ENCODE measurements around the gene CTDP1. TPM values are rescaled to one million over a fixed set of nuclear protein-coding genes. Genes with fewer than 3 reads are reported as not detected.

CTDP1 gene
- total RNA-seq, 2 experiments from 2014 or later, result 69.0 to 79.6 TPM

DNA sequence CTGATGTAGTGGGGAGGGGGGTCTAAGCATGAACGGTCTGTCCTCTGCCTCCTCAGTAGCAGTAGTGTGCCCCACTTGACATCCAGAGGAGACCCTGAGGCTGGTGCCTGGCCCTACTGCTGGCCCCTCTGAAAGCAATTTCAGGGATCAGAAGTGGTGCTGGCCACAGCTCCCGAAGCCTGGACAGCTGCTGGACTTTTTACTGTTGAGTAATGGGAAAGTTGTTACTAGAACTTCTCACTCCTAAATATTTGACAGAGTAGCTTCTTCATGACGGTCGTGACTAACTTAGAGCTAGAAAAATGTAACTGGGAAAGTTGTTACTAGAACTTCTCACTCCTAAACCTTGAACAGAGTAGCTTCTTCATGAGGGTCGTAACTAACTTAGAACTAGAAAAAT, 23.3 kb downstream of the CTDP1 start:
- Mint-ChIP-seq H3K36me3 (ENCODE audit: low read depth) (peaks cover 91% of the 10 kb centered on the region), H3K9me3 (no peaks in the 10 kb centered on the region), H3K27me3 (no peaks in the 10 kb centered on the region), H3K4me1 (ENCODE audit: low read depth) (no peaks in the 10 kb centered on the region), H3K27ac (no peak overlapping the region), H3K4me3 (no peak overlapping the region)
- Histone ChIP-seq H3K36me3 (ENCODE audit: insufficient read depth, low read length) (peaks cover 88% of the 10 kb centered on the region), H3K9me3 (ENCODE audit: control insufficient read depth in 1 of 2, insufficient read depth in 1 of 2, low read length in 2 of 2) (no peaks in the 10 kb centered on the region), H3K27ac (ENCODE audit: low read depth in 1 of 2, low read length in 2 of 2) (no peak overlapping the region), H3K27me3 (ENCODE audit: control insufficient read depth in 1 of 2, insufficient read depth in 2 of 2, low read length in 2 of 2) (no peaks in the 10 kb centered on the region), H3K4me3 (ENCODE audit: low read length) (no peak overlapping the region), H3K4me1 (ENCODE audit: insufficient read depth, low read length) (no peaks in the 10 kb centered on the region)
- TF ChIP-seq, protein P1, sequence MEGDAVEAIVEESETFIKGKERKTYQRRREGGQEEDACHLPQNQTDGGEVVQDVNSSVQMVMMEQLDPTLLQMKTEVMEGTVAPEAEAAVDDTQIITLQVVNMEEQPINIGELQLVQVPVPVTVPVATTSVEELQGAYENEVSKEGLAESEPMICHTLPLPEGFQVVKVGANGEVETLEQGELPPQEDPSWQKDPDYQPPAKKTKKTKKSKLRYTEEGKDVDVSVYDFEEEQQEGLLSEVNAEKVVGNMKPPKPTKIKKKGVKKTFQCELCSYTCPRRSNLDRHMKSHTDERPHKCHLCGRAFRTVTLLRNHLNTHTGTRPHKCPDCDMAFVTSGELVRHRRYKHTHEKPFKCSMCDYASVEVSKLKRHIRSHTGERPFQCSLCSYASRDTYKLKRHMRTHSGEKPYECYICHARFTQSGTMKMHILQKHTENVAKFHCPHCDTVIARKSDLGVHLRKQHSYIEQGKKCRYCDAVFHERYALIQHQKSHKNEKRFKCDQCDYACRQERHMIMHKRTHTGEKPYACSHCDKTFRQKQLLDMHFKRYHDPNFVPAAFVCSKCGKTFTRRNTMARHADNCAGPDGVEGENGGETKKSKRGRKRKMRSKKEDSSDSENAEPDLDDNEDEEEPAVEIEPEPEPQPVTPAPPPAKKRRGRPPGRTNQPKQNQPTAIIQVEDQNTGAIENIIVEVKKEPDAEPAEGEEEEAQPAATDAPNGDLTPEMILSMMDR (IDR thresholded peaks at IDR 0.05), result no peak
- CTCF ChIA-PET, result no interaction called here
- intact Hi-C loops (cut with DNase I, micrococcal nuclease), result no loop called here
- POLR2A ChIA-PET, result interaction anchor here (1.3 kb wide), 1 partner anchor 24 kb away, joined by 4 read pairs; no protein-coding TSS in a partner anchor
- DNase-seq (no peak), ATAC-seq (ENCODE audit: poor library complexity) (no peak)

DNA sequence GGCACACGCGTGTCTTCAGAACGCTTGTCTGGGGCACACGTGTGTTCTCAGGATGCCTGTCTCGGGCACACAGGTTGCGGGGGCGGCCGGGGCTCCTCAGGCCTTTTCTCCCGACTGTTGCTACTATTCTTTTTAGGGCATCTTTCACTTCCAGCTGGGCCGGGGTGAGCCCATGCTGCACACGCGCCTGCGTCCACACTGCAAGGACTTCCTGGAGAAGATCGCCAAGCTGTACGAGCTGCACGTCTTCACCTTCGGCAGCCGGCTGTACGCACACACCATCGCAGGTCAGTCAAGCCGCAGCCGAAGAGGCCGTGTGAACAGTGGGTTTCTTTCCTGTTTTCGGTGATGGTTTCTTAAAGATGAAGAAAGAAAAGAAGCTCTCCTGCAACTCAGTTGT, 25.0 kb downstream of the CTDP1 start:
- no peaks in the 10 kb centered on the region for H3K27me3 ChIP-seq (ENCODE audit: control insufficient read depth in 1 of 2, insufficient read depth in 2 of 2, low read length in 2 of 2)
- Mint-ChIP-seq H3K9me3 (no peaks in the 10 kb centered on the region), H3K4me1 (ENCODE audit: low read depth) (no peaks in the 10 kb centered on the region), H3K36me3 (ENCODE audit: low read depth) (peaks cover 89% of the 10 kb centered on the region), H3K27ac (no peak overlapping the region), H3K4me3 (no peak overlapping the region), H3K27me3 (no peaks in the 10 kb centered on the region)
- TF ChIP-seq, protein P1 (IDR thresholded peaks at IDR 0.05), result no peak
- no peak for ATAC-seq (ENCODE audit: poor library complexity)
- POLR2A ChIA-PET, result no interaction called here
- no peak overlapping the region for H3K27ac ChIP-seq (ENCODE audit: low read depth in 1 of 2, low read length in 2 of 2)
- H3K4me3 ChIP-seq (ENCODE audit: low read length), result no peak overlapping the region
- no peaks in the 10 kb centered on the region for H3K4me1 ChIP-seq (ENCODE audit: insufficient read depth, low read length)
- H3K9me3 ChIP-seq (ENCODE audit: control insufficient read depth in 1 of 2, insufficient read depth in 1 of 2, low read length in 2 of 2), result no peaks in the 10 kb centered on the region
- intact Hi-C loops (cut with DNase I, micrococcal nuclease), result no loop called here
- peaks cover 86% of the 10 kb centered on the region for H3K36me3 ChIP-seq (ENCODE audit: insufficient read depth, low read length)
- CTCF ChIA-PET, result no interaction called here
- no peak for DNase-seq

DNA sequence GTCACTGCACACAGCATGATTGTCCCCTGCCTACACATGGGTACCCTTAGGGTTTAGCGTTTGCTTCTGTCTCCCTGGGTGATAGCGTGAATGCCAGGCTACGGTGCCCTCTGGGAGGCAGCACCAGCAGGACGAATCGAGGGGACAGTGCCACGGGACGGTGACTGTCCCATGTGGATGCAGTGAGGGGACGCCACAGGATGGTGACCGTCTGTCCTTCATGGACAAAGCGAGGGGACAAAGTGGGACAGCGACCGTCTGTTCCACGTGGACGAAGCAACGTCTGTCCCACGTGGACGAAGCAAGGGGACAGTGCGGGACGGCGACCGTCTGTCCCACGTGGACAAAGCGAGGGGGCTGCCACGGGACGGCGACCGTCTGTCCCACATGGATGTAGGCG, 25.7 kb downstream of the CTDP1 start:
- H3K4me3 ChIP-seq (ENCODE audit: low read length), result no peak overlapping the region
- H3K4me1 ChIP-seq (ENCODE audit: insufficient read depth, low read length), result no peaks in the 10 kb centered on the region
- no peaks in the 10 kb centered on the region for H3K4me1 Mint-ChIP-seq (ENCODE audit: low read depth)
- H3K9me3 ChIP-seq (ENCODE audit: control insufficient read depth in 1 of 2, insufficient read depth in 1 of 2, low read length in 2 of 2), result no peaks in the 10 kb centered on the region
- H3K27me3 Mint-ChIP-seq, result no peaks in the 10 kb centered on the region
- H3K27ac Mint-ChIP-seq, result peak overlapping the region; percentile 39
- intact Hi-C loops (cut with DNase I, micrococcal nuclease), result no loop called here
- H3K27me3 ChIP-seq (ENCODE audit: control insufficient read depth in 1 of 2, insufficient read depth in 2 of 2, low read length in 2 of 2), result no peaks in the 10 kb centered on the region
- no peak for ATAC-seq (ENCODE audit: poor library complexity)
- no peak for DNase-seq
- TF ChIP-seq, protein P1 (IDR thresholded peaks at IDR 0.05), result no peak
- H3K9me3 Mint-ChIP-seq, result no peaks in the 10 kb centered on the region
- peaks cover 85% of the 10 kb centered on the region for H3K36me3 ChIP-seq (ENCODE audit: insufficient read depth, low read length)
- POLR2A ChIA-PET, result no interaction called here
- CTCF ChIA-PET, result no interaction called here
- peaks cover 89% of the 10 kb centered on the region for H3K36me3 Mint-ChIP-seq (ENCODE audit: low read depth)
- H3K4me3 Mint-ChIP-seq, result no peak overlapping the region
- no peak overlapping the region for H3K27ac ChIP-seq (ENCODE audit: low read depth in 1 of 2, low read length in 2 of 2)
